GM19452 (cell line): ENCODE measurements around the gene SORL1.
A peak's percentile ranks its signal among the peaks of the same experiment; 100 is the strongest.

Experiments
- ATAC-seq: cut with Tn5 transposase; IDR thresholded peaks from one replicate; pipeline ENCODE4 v1.9.1; 2021; ENCODE audit not compliant: unreplicated experiment

Gene SORL1

GRCh38 chr11:121561240-121561639 is 109.1 kb downstream of the SORL1 start:
- no peak for ATAC-seq

GRCh38 chr11:121561716-121562115 is 109.6 kb downstream of the SORL1 start:
- no peak for ATAC-seq

GRCh38 chr11:121563003-121563402 is 110.9 kb downstream of the SORL1 start:
- ATAC-seq, result no peak

GRCh38 chr11:121563900-121564822 is 112.0 kb downstream of the SORL1 start:
- no peak for ATAC-seq

- ATAC-seq, result no peak
Observed at GRCh38 chr11:121564948-121565684, 113.0 kb downstream of the SORL1 start.

GRCh38 chr11:121566279-121567168 is 114.4 kb downstream of the SORL1 start:
- ATAC-seq, result no peak

GRCh38 chr11:121567995-121568394 is 115.9 kb downstream of the SORL1 start:
- no peak for ATAC-seq

- ATAC-seq, result peak; percentile 99
Observed at GRCh38 chr11:121569332-121570299, 117.5 kb downstream of the SORL1 start.

GRCh38 chr11:121570453-121570852 is 118.3 kb downstream of the SORL1 start:
- no peak for ATAC-seq

GRCh38 chr11:121571506-121571905 is 119.4 kb downstream of the SORL1 start:
- ATAC-seq, result no peak

GRCh38 chr11:121572571-121573059 is 120.5 kb downstream of the SORL1 start:
- ATAC-seq, result no peak

- ATAC-seq, result no peak
Observed at GRCh38 chr11:121574801-121575200, 122.7 kb downstream of the SORL1 start.

GRCh38 chr11:121575250-121575962 is 123.3 kb downstream of the SORL1 start:
- ATAC-seq, result peak; percentile 76

- ATAC-seq, result no peak
Observed at GRCh38 chr11:121575963-121576290, 123.8 kb downstream of the SORL1 start.

- ATAC-seq, result no peak
Observed at GRCh38 chr11:121576531-121576930, 124.4 kb downstream of the SORL1 start.

- ATAC-seq, result no peak
Observed at GRCh38 chr11:121577106-121577848, 125.2 kb downstream of the SORL1 start.

- no peak for ATAC-seq
Observed at GRCh38 chr11:121578251-121578976, 126.3 kb downstream of the SORL1 start.

- ATAC-seq, result no peak
Observed at GRCh38 chr11:121580154-121580553, 128.0 kb downstream of the SORL1 start.
